Measurements from ENCODE around the gene ATP6V0D1.
"Not testable (repeated sequence)": the region's sequence is repeated elsewhere in the genome, so short reads cannot be mapped to it uniquely, and the experiment has no call there.

Gene ATP6V0D1

DNA sequence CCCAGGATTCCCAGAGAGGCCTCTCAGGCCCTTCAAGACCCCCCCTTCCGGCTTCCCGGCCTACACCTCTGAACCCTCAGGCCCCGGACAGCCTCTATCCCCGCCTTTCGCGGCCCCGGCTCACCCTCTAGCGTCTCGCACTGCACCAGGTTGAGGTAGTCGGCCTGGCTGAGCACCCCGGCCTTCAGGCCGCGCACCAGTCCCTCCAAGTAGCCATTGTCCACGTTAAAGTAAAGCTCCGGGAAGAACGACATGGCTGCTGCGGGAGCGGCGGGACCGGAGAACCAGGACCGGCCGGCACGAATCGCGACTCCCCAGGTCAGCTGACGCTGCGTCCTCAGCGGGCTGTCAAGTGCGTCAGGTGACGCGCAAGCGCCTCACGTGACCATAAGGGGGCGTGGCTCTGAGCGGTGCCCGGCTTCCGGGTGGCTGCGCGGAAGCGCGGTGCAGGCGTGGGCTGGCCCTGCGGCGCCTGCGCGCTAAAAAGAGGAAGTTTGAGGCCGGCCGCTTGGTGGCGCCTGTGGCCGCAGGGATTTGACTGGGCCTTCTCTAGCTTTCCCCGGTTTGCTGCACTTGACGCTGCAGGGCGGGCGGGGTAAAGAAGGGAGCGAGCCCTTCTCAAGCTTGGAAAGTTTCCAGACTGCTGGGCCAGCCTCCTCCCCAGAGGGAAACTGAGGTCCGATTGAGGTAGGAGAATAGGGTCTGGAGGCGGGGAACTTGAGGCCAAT lies at the start of gene ATP6V0D1:
ATP6V0D1 (minus strand) TSS at position 325 of the 728 bp plus-strand sequence; CDS start at position 254, 71 bp downstream.
- peak; percentile 99 for DNase-seq

DNA sequence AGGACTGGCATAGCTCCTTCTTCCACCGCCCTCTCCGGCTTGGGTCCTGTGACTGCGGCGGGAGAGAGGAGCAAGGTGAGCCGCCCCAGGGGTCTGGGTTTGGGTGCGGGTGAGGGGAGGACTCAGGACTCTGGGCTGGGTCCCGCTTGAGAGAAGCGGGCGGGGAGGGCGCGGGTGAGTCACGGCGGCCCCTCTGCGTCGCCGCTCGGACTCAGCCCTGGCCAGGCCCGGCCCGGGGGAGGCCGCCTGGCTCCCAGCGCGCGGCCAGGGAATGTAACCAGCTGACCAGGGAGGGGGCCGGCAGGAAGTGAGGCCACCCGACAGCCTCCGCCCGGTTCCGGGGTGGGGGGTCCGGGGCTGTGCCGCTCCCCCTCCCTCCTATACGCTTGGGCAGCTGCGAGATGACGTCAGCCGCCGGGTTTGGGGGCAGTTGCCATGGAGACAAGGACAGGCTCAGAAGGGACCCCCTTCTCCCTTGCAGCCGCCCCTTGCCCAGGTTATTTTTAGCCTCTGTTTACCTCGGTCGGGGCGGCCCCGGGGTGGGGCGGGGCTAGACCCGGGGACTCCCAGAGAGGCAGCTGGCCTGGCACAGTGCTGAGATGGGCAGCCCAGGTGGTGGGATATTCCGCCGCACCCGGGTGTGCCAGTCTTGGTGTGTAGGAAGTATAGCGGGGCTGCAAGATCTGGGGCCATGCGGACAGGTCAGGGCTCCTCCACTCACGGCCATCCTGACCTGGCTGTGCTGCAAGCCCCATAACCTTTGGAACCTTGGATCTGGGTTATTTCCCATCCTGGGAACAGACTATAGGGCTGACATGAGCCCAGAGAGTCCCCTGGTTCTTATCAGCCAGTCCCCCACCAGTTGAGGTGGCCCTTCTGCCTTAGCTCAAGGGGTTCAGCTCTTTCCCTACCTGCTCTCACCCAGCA lies 49.3 kb upstream of the ATP6V0D1 start:
- DNase-seq = no peak

DNA sequence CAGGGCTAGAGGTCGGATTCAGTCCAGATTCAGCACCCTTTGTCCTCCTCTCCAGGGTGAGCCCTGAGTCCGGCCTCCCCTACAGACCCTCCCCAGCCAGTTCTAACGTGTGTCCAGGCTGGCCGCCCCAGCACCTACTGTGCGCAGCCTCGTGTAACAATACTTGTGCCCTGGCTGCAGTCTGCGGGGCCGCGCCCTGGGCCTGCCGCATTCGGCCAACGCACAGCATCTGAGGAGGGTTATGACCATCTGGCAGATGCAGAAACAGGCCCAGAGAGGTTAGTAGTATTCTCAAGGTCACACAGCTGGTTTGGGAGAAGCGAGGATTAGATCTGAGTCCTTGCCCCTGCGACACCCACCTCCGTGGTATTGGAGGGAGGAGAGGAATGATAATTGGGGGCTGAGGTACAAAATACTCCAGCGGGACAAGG lies 48.6 kb upstream of the ATP6V0D1 start:
- no peak for DNase-seq

DNA sequence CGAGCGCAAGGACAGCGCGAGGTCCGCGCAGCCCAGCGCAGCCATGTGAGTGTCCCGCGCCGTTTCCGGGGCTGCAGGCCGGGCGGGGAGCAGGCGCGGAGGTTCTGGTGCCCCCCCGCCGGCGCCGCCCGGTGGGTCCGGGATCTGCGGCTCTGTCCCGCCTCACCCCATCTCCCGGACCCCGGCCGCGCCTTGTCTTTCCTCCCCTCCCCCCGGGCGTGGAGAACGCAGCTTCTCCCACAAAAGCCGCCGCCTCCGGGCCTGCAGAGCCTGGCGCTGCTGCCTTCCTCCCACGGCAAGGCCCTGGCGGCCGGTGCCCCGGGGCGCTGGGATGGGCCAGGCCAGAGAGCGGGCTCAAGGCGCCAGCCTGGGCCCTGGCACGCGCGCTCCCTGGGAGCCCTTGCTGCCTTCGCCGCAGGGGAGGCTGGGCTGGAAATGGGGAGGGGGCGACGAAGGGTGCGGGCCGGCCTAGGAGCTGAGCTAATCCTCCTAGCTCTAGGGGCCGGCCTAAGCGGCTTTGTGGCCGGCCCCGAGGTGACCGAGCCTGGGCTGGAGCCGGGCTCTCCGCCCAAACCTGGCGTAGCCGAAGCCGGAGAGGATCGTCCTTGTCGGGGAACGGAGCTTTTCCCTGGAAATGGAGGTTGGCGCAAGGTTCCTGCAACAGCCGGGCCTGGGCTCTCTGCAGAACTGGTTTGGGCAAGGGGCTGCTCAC lies 48.1 kb upstream of the ATP6V0D1 start:
- DNase-seq = peak; percentile 44

DNA sequence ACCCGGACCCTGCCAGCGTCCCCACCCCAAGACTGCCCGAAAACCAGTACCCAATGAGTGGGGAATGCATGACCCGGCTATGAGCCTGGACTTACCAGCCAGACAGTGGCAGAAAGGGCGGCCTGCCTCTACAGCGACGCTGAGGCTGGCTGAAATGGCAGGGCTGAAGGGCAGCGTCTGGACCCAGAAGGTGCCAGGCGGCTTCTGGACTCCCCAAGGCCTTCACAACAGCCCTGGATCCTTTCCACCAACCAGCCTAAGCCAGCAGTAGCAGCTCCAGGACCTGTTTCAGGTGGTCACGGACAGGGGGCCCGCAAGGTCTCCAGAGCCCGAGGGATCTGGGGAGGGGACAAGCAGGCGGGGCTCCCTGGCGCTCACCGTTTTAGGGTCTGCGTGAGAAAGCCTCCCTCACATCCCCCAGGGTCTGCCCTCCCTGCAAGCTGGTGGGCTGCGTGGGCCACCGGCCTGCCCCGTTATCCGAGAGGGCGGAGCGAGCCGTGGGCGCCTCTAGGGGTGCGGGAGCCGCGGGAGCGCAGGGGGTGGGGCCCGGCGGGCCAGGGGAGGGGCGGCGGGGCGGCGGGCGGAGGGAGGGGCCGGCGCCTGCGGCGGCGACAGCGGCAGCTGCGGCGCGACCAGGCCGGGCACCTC lies 47.4 kb upstream of the ATP6V0D1 start, which contains the start of gene RIPOR1:
RIPOR1 (plus strand) TSS at position 608 of the 648 bp plus-strand sequence. CDS start 9,618 bp downstream, outside the sequence.
- DNase-seq = peak; percentile 69

DNA sequence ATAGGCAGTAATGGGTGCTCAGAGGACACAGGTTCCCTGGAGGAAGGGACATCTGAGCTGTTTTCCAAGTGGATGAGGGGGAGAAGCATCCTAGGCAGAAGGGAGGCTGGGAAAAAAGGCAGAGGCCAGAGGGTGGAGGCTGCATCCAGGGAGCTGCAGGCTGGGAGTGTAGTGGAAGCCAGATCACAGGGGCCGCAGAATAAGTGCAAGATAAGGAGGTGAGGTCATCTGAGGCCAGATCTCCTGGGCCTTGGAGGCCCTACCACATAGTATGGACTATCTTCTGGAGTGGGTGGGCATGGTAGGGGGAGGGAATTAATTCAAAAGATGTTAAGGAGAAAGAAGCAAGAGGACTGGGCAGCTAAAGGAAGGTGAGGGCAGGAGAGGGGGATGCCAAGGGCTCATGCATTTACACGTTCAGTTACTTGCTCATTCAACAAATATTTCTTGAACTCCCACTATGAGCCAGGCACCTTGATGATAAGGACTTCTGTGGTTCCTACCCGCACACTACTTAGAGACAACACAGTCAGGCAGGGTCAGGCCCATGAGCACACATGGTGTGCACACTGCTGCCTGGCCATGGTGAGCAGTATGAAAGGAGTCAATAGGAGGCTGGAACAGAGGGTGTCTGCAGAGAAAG lies 45.3 kb upstream of the ATP6V0D1 start:
- no peak for DNase-seq

DNA sequence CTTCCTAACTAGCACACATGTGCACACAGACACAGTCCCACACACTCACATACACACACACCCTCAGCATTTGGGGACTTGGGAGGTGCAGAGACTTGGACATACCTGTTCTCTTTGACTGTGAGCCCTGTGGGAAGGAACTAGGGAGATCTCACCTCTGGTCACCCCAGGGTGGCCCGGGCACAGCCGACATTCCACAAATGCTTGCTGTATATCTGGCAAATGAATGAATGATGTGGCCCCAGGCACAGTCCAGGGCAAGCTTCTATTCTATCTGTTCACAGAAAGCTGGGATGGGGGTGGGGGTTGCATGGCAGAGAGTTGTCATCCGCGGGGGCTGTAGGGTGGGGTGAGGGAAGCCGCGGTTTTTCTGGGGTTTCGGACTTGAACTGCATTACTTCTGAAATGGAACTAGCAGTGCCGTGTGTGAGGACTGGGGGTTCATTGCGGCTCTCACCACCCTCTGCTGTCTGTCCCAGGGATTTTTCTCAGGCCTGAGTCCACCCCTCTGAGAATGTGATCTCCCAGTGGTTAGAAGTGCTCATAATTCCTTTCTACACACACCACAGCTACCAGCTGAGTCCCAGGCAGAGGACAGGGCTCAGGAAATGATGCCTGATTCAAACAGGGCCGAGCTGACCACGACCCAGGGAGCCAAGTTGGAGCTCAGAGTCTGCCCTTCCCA lies 44.4 kb upstream of the ATP6V0D1 start:
- no peak for DNase-seq

DNA sequence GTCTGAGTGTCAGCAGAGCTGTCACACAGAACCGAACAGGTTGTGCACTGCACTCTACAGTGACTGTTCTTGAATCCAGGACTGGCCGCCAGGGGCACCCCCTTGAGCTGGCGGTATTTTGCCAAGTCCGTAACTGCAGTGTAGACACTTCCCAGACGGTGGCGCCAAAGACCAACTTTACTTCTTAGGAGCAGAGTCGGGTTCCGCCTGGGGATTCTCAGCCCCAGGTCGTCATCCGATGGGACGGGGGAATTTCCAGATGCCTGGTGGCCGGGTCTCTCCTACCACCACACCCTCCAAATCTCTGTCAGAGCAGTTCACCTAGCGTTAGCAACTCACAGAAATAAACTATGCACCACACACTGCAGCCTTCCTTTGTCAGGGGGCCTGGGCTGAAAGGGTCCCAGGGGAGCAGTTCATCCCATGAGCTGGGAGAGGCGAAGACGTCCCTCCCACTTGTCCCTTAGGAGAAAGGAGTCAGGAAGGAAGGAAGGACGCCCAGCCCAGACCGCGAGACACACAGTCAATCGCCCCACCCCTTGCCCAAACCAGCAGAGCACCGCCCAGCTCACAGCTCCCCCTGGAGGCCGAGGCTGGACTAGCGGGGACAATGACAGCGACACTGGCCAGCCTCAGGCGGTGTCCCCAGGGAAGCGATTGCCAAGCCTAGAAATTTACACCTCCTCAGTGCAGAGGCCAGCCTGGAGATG lies 40.3 kb upstream of the ATP6V0D1 start:
- peak; percentile 98 for DNase-seq

DNA sequence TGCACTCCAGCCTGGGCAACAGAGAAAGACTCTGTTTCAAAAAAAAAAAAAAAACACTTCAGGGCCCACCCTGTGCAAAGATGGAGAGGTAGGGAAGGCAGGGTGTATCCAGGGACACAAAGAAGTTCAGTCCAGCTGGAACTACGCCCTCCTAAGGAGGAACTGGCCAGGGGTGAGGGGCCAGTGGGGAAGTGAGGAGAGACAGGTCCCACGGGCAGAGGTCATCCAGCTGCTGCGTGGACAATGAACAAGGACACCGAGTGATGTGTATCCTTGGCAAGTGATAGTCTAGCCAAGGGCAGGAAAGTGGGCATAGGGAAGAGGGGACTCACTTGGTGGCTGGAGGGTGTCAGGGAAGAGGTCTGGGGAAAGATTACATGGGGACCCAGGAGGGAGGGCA lies 38.3 kb upstream of the ATP6V0D1 start:
- no peak for DNase-seq

DNA sequence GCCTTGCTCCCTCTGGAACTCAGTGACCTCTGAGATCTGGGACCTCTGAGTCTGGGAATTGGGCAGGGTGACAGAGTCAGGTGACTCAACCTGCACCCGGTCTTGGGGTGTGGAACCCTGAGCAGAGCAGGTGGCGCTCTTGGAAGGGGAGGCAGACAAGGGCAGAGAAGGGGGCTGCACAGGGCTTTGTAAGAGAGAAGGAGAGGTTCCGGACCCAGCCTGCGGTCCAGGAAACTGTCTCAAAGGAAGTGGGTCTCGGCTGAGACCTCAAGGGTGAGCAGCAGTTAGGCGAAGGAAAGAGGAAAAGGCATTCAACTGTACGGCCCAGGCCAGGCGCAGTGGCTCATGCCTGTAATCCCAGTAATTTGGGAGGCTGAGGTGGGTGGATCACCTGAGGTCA lies 37.7 kb upstream of the ATP6V0D1 start:
- no peak for DNase-seq

DNA sequence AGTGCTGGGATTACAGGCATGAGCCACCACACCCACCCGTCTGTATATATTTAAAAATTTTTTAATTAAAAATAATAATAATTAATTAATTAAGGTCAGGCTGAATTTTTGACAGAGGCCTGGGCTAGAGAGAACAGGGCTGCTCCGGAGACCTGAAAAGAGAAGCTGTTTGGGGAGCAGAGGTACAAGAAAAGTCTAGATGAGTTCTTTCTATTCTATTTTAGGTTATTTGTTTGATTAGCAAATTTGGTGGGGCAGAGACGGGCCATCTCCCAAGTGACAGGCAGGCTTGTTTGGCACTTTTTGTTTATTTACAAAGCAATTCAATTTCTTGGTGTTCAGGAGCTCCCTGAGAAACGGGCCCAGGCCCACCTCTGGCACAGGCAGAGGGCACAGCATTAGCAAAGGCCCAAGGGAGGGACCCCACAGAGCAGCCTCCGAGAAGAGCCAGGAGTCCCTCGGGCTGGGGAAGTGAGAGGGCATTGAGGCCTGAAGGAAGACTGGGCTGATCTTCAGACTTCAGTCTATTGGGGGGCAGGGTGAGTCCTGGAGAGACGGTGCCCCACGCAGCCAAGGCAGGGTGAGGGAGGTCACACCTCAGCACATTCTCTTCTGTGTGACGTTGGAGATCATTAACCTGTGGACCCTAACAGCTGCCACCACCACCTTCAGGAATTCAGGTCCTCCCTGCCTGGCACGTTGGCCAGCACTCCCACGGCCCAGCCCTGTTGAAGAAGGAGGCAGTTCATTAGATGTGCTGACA lies 36.9 kb upstream of the ATP6V0D1 start:
- DNase-seq = no peak

DNA sequence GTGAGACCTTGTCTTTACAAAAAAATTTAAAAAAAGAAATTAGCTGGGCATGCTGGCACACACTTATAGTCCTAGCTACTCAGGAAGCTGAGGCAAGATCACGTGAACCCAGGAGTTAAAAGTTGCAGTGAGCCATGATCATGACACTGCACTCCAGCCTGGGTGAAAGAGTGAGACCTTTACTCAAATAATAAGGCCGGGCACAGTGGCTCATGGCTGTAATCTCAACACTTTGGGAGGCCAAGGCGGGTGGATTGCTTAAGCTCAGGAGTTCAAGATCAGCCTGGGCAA lies 36.1 kb upstream of the ATP6V0D1 start:
- no peak for DNase-seq

DNA sequence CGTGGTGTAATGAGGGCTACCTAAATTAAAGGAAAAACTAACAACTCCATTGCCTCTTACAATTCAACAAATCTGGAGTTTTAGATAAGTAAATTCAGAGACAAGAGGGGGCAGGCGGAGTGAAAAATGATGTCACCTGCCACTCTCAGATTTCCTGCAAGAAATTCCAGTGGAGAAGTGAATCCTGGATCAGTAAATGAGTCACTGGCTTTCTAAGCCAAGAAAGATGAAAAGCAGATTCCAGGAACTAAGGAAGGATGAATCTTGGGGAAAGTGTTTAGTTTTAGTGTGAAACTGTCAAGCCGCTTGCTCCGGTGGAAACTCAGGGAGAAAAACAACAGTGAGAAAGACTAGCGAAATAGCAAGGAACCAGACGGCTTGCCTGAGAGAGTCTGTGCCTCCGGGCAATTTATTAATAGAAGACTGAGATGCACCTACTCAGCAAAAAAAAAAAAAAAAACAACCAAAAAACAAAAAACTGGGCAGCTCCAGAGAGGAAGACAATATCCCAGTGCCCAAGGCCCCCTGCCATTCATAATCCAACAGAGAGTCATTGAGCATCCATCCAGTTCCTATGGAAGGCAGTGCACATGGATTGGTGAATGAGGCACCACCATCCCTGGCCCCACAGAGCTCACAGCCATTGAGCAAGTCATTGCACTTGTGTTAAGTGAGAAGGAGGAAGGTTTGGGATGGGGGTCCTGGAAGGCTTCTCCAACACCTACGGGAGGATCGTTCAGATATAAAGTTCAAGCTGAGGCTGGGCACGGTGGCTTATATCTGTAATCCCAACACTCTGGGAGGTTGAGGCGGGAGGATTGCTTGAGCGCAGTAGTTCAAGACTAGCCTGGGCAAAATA lies 35.6 kb upstream of the ATP6V0D1 start:
- no peak for DNase-seq

DNA sequence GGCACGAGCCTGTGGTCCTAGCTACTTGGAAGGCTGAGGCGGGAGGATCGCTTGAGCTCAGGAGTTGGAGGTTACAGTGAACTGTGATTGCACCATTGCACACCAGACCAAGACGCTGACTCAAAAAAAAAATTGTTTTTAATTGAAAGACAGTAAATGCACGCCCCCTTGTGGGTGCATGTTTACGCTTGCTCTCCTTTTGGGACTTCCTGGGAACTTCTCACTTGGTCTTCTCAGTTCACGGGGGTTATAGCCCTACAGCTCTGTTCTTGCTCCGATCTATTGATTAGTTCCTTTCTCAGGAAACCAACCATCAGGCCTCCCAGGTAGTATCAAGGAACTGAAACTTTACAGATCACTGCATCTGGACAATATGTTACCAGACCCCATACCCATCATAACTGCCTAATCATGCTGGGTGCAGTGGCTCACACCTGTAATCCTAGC lies 33.4 kb upstream of the ATP6V0D1 start:
- DNase-seq = peak; percentile 91

DNA sequence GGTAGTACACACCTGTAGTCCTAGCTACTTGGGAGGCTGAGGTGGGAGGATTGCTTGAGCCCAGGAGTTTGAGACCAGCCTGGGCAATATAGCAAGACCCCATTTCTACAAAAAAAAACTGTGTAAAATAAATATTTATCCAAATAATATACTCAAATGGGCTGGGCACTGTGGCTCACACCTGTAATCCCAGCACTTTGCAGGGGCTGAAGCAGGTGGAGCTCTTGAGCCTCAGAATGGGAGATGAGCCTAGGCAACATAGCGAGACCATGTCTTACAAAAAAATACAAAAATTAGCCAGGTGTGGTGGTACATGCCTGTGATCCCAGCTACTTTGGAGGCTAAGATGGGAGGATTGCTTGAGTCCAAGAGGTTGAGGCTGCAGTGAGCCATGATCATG lies 32.9 kb upstream of the ATP6V0D1 start:
- DNase-seq = not testable (repeated sequence)

DNA sequence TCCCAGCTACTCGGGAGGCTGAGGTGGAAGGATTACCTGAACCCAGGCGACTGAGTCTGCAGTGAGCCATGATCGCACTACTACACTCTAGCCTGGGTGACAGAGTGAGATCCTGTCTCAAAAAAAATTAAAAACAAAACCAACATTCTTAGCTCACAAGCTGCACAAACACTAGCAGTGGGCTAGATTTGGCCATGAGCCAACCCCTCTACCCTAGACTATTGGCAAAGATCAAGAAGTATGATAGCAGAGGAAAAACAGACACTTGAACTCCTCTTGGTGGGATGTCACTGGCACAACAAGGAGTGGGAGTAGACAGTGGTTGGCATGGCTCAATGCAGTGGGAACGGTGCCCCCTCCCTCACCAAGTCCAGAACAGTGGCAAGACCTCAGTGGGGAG lies 28.1 kb upstream of the ATP6V0D1 start:
- DNase-seq = peak; percentile 52

DNA sequence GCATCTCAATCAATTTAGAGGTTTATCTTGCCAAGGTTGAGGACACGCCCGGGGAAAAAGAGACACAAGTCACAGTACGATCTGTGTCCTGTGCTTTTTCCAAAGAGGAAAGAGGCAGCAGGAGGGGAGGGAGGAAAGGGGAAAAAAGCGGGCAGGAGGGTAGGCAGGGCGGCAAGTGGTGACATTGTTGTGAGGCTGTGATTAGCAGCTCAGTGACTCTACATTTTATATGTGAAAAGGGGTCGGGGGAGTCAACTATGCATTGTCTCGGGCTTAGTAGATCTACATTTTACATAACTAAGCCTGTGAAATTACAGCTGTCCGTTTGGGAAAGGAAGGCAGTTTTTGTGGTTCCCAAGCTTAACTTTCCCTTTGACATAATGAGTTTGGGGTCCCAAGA lies 25.5 kb upstream of the ATP6V0D1 start:
- DNase-seq = no peak

DNA sequence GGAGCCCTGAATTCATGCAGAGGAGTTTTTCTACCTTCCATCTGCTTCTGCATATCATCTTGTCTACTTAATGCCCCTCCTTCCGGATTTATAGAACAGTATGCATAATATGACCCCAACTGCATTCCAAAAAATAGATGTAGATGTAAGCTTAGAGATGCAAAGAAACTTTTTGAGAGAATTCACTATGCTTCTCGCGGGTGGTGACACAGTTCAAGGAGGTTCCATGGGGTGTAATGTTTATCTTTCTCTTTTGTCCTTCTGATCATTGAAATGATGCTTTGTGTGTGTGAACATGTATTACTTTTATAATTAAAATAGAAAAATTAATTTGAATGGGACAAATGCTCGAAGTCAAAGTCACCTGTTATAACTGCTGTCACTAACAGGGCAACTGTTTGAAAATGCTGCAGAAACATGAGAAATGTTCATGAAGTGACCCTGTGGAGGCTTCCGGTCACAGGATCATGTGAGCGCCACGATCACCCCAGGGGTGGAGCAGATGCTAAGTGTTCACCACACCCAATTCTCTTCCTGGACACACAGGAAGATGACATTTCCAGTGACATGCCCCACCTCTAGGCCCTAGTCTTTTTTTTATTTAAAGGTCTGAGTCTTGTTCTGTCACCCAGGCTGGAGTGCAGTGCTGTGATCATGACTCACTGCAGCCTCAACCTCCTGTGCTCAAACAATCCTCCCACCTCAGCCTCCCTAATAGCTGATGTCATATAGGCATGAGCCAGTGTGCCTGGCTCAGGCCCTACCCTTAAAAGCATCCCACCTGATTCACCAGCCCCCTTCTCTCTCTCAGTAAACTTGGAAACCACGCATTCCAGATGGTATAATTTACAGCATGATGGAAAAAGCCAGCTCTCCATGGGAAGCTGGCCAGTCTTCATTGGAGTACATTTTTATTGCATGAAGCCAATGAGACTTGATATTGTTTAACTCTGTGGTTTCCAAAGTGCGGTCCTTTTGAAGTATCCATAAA lies 23.4 kb upstream of the ATP6V0D1 start:
- DNase-seq = peak; percentile 55

Data from CD4-positive, alpha-beta T cell treated with Interleukin-6 for 4 hours (primary cell).